HepG2 (cell line): Measurements from ENCODE around the gene FAM110C.

Experiments
- ATF2 ChIP-seq: sonication (generic); formaldehyde crosslinking; IDR thresholded peaks from 2 replicates; pipeline ENCODE4 v1.4.0; 2020; ENCODE audit warnings: missing genetic modification reagents
- ATF6 ChIP-seq: sonication (generic); formaldehyde crosslinking; conservative IDR thresholded peaks from 2 replicates; pipeline ENCODE4 v1.4.0; 2020; ENCODE audit warnings: missing genetic modification reagents
- MBNL3 ChIP-seq: fragments of 250-450 bp; sonication (Bioruptor Pico); conservative IDR thresholded peaks from 2 replicates; pipeline ENCODE4 v1.8.0; 2022; ENCODE audit warnings: mild to moderate bottlenecking, inconsistent platforms
- MYC ChIP-seq: sonication (generic); formaldehyde crosslinking; IDR thresholded peaks from 2 replicates; pipeline ENCODE4 v1.9.0; 2021; ENCODE audit warnings: missing genetic modification reagents, borderline replicate concordance
- NCOR1 ChIP-seq: fragments of 200-600 bp; sonication (generic); IDR thresholded peaks from 2 replicates; pipeline ENCODE4 v1.7.0; 2017; ENCODE audit warnings: antibody characterized with exemption, low read length, borderline replicate concordance
- POLR2A ChIP-seq, 2 experiments: IDR thresholded peaks; 2 replicates each; pipeline ENCODE4 v1.6.1; 2011; ENCODE audit warnings: low read depth in 2 of 2, low read length in 2 of 2, mild to moderate bottlenecking in 1 of 2, moderate library complexity in 1 of 2; ENCODE audit not compliant: insufficient read depth in 1 of 2
- POLR2AphosphoS5 ChIP-seq: IDR thresholded peaks from 2 replicates; pipeline ENCODE4 v1.6.1; 2012; ENCODE audit warnings: low read depth, low read length
- SMC3 ChIP-seq: IDR thresholded peaks from 2 replicates; pipeline ENCODE4 v1.6.1; 2011; ENCODE audit warnings: low read length, improper control_type of control experiment
- SP1 ChIP-seq, 2 experiments: fragments of 450-650 bp in 1 of 2; sonication (generic) in 1 of 2; formaldehyde crosslinking in 1 of 2; IDR thresholded peaks; 2 replicates each; pipeline versions ENCODE4 v1.4.0 to v1.6.1; 2016 to 2020; ENCODE audit warnings: missing genetic modification reagents in 1 of 2
- ZBTB1 ChIP-seq: sonication (generic); formaldehyde crosslinking; IDR thresholded peaks from 2 replicates; pipeline ENCODE4 v1.4.0; 2020; ENCODE audit warnings: missing genetic modification reagents, borderline replicate concordance

GRCh38 chr2:32068-32467, 14.2 kb downstream of the FAM110C start:
- TF ChIP-seq ZBTB1 (CRISPR knock-in tag) (no peak), NCOR1 (no peak), ATF2 (CRISPR knock-in tag) (no peak), MYC (CRISPR knock-in tag) (no peak), SP1 (IDR thresholded peaks at IDR 0.05) (no peak), SP1 (CRISPR knock-in tag; IDR thresholded peaks at IDR 0.05) (no peak), MBNL3 (CRISPR knock-in tag) (no peak), SMC3 (no peak), POLR2AphosphoS5 (no peak), ATF6 (CRISPR knock-in tag) (no peak), POLR2A (IDR thresholded peaks at IDR 0.05; ENCODE audit: insufficient read depth in 1 of 2, low read depth in 2 of 2, low read length in 2 of 2) (no peak)
